HG03159 (cell line): ENCODE data around the gene TMEM87B.

Source experiments
- ATAC-seq: cut with Tn5 transposase; IDR thresholded peaks from one replicate; pipeline ENCODE4 v1.9.1; 2021; ENCODE audit warnings: mild to moderate bottlenecking, moderate library complexity; ENCODE audit not compliant: unreplicated experiment

Gene TMEM87B

GRCh38 chr2:112054847-112055729, at the start of gene TMEM87B:
Gene TMEM87B, plus strand, starts transcription at chr2:112055269. Its CDS starts 323 bp downstream, at chr2:112055592.
- ATAC-seq = peak; percentile 55

GRCh38 chr2:112005406-112006075, 49.5 kb upstream of the TMEM87B start:
- no peak for ATAC-seq

- no peak for ATAC-seq
Measured at GRCh38 chr2:112006076-112006410, 49.0 kb upstream of the TMEM87B start.

- no peak for ATAC-seq
Measured at GRCh38 chr2:112007493-112007892, 47.6 kb upstream of the TMEM87B start.

- no peak for ATAC-seq
Measured at GRCh38 chr2:112008910-112009485, 46.1 kb upstream of the TMEM87B start.

- no peak for ATAC-seq
Measured at GRCh38 chr2:112010751-112011150, 44.3 kb upstream of the TMEM87B start.

GRCh38 chr2:112012556-112012955, 42.5 kb upstream of the TMEM87B start:
- ATAC-seq = no peak

GRCh38 chr2:112018846-112019245, 36.2 kb upstream of the TMEM87B start:
- no peak for ATAC-seq

GRCh38 chr2:112019569-112019982, 35.5 kb upstream of the TMEM87B start:
- ATAC-seq = no peak

- no peak for ATAC-seq
Measured at GRCh38 chr2:112020561-112020960, 34.5 kb upstream of the TMEM87B start.

- ATAC-seq = no peak
Measured at GRCh38 chr2:112021290-112021689, 33.8 kb upstream of the TMEM87B start.

- no peak for ATAC-seq
Measured at GRCh38 chr2:112021781-112022231, 33.3 kb upstream of the TMEM87B start.

GRCh38 chr2:112023707-112024106, 31.4 kb upstream of the TMEM87B start:
- ATAC-seq = no peak

GRCh38 chr2:112024231-112024630, 30.8 kb upstream of the TMEM87B start:
- no peak for ATAC-seq

GRCh38 chr2:112024896-112025491, 30.1 kb upstream of the TMEM87B start:
- no peak for ATAC-seq

GRCh38 chr2:112026509-112026908, 28.6 kb upstream of the TMEM87B start:
- no peak for ATAC-seq

GRCh38 chr2:112027767-112028166, 27.3 kb upstream of the TMEM87B start:
- no peak for ATAC-seq

- ATAC-seq = no peak
Measured at GRCh38 chr2:112029164-112029563, 25.9 kb upstream of the TMEM87B start.

- ATAC-seq = no peak
Measured at GRCh38 chr2:112031473-112032223, 23.4 kb upstream of the TMEM87B start.

GRCh38 chr2:112032224-112032586, 22.9 kb upstream of the TMEM87B start:
- ATAC-seq = no peak
